T-cell (primary cell): Measurements from ENCODE around the gene QKI. TPM values are rescaled to one million over a fixed set of nuclear protein-coding genes. Genes with fewer than 3 reads are reported as not detected.
A peak's percentile ranks its signal among the peaks of the same experiment; 100 is the strongest.

Experiments used
- ATAC-seq, 4 experiments: fragments of 200-7000 bp in 3 of 4; fragments of 150-1000 bp in 1 of 4; cut with Tn5 transposase; replicated peaks in 1 of 4; 1 replicate in 3 of 4; 2 replicates in 1 of 4; pipeline ENCODE4 v1.10.0; 2021; ENCODE audit warnings: moderate library complexity in 3 of 4, mild to moderate bottlenecking in 2 of 4, moderate number of reproducible peaks in 1 of 4
- CTCF ChIA-PET, 2 donors: fragments of 300-600 bp; sonication (Branson Sonifier 250); formaldehyde crosslinking; loops; one replicate each; lab custom pipeline; 2022; ENCODE audit warnings: antibody characterized with exemption in 2 of 2; lab: Charles Lee
- POLR2A ChIA-PET, 2 donors: fragments of 300-600 bp; sonication (Branson Sonifier 250); formaldehyde crosslinking; loops; one replicate each; lab custom pipeline; 2022; ENCODE audit warnings: antibody characterized with exemption in 2 of 2; lab: Charles Lee
- DNase-seq, 35 experiments: peaks; one replicate each; pipeline versions ENCODE4 v3.0.0 to v3.0.0-alpha.2; 2013 to 2023
- H3K27ac ChIP-seq: one replicate; pipeline ENCODE4 v1.5.1; 2013; ENCODE audit warnings: low read length
- H3K27me3 ChIP-seq, 2 experiments: replicated peaks in 1 of 2; 1 replicate in 1 of 2; 2 replicates in 1 of 2; pipeline versions ENCODE4 v1.6.1 to v1.7.0; 2013; ENCODE audit warnings: low read length in 1 of 2, mixed read lengths in 1 of 2; ENCODE audit not compliant: control insufficient read depth in 2 of 2, insufficient read depth in 2 of 2; ENCODE audit errors: extremely low read depth in 1 of 2
- H3K36me3 ChIP-seq, 2 donors: 1 replicate in 1 of 2; 2 replicates in 1 of 2; pipeline versions ENCODE4 v1.6.1 to v1.7.0; 2013; ENCODE audit warnings: low read length in 1 of 2; ENCODE audit not compliant: control insufficient read depth in 2 of 2, insufficient read depth in 1 of 2; ENCODE audit errors: extremely low read depth in 1 of 2
- H3K4me1 ChIP-seq, 2 experiments: 1 replicate in 1 of 2; 2 replicates in 1 of 2; pipeline versions ENCODE4 v1.6.1 to v1.7.0; 2013; ENCODE audit warnings: low read length in 2 of 2, mixed read lengths in 1 of 2; ENCODE audit not compliant: insufficient read depth in 2 of 2, control insufficient read depth in 1 of 2; ENCODE audit errors: extremely low read depth in 1 of 2
- H3K4me3 ChIP-seq, 2 donors: 1 replicate in 1 of 2; 2 replicates in 1 of 2; pipeline versions ENCODE4 v1.5.1 to v1.7.0; 2013; ENCODE audit warnings: mild to moderate bottlenecking in 2 of 2, low read length in 1 of 2, moderate library complexity in 1 of 2; ENCODE audit not compliant: control insufficient read depth in 1 of 2; ENCODE audit errors: extremely low read depth in 1 of 2
- H3K9me3 ChIP-seq: 2 replicates; pipeline ENCODE4 v1.7.0; 2013
- H3K27ac Mint-ChIP-seq, 2 donors: one replicate each; pipeline ENCODE4 v1.8.0; 2020 to 2021; ENCODE audit warnings: mild to moderate bottlenecking in 2 of 2, mixed read lengths in 2 of 2
- H3K27me3 Mint-ChIP-seq, 2 donors: one replicate each; pipeline ENCODE4 v1.8.0; 2021 to 2022; ENCODE audit warnings: mixed read lengths in 2 of 2
- H3K36me3 Mint-ChIP-seq: one replicate; pipeline ENCODE4 v1.8.0; 2021; ENCODE audit warnings: mixed read lengths
- H3K4me1 Mint-ChIP-seq, 3 donors: one replicate each; pipeline ENCODE4 v1.8.0; 2020 to 2022; ENCODE audit warnings: mixed read lengths in 3 of 3, mild to moderate bottlenecking in 1 of 3
- H3K4me3 Mint-ChIP-seq, 3 donors: one replicate each; pipeline ENCODE4 v1.8.0; 2020 to 2022; ENCODE audit warnings: mild to moderate bottlenecking in 3 of 3, mixed read lengths in 3 of 3, moderate library complexity in 3 of 3
- H3K9me3 Mint-ChIP-seq, 3 donors: one replicate each; pipeline ENCODE4 v1.8.0; 2020 to 2022; ENCODE audit warnings: mixed read lengths in 3 of 3
- WGBS: methylation state at CpG from one replicate; pipeline ENCODE4 v1.1.5; 2013; ENCODE audit warnings: missing lambda C conversion rate; ENCODE audit not compliant: insufficient coverage; 5-methylcytosine and 5-hydroxymethylcytosine counted together
- total RNA-seq, 35 experiments: library from RNA in 6 of 35; stranded (reverse) in 6 of 35; fragments of 120-200 nt in 1 of 35; gene quantifications; one replicate each; pipeline versions ENCODE4 v1.2.1 to v1.2.4 and lab custom pipeline; 2013 to 2026

QKI gene
- total RNA-seq, 5 donors from 2014 or later (not counting 1 experiment from before 2014, with no cell fraction given): 50.2 to 84.3 (median 52.2) TPM

DNA sequence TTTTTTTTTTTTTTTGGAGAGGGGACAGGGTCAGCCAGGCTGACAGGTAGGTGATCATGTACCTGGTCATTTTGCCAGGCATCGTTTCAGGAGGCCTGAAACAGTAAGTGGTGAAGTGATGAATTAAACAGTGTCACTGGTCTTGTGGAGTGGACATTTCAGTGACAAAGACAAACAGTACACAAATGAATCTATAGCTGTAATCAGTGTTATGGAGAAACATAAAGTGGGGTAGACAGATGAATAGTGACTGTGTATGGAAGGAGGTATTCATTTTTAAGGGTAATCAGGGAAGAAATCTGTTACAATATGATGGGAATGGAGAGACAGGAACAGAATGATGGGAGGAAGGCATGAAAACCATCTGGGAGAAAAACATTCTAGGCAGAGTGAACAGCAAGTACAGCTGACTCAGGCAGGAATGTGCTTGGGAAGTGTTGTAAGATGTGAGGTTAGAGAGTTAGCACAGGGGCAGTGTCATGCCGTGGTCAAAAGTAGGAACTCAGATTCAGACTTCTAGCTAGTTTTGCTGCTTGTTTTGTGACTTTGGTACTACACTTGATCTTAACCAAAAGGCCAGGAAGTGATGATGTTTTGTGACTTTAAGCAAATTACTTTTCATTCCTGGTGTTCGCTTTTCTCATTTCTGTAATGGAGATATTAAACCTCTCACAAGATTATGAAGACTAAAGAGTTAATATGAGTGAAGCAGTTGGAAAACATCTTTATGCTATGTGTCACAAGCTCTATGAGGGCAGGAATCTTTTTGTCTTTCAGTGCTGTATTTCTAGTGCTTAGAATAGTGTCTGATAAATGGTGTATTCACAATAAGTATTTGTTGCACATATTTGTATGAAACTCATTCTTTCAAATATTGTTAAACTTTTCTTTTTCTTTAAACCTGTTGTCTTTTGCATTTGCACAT lies 43.4 kb downstream of the QKI start:
- Histone ChIP-seq H3K27ac (peak overlapping the region; percentile 94), H3K4me1 (peaks cover 13 to 33% of the 10 kb centered on the region in 2 experiments), H3K27me3 (no peaks in the 10 kb centered on the region), H3K4me3 (no peak overlapping the region), H3K9me3 (no peaks in the 10 kb centered on the region), H3K36me3 (no peaks in the 10 kb centered on the region)
- H3K27ac Mint-ChIP-seq: peak overlapping the region; percentile 79 to 81
- peaks cover 5% of the 10 kb centered on the region for H3K36me3 Mint-ChIP-seq
- peak overlapping the region in 2 of 3 donors; percentile 13 to 52 for H3K4me3 Mint-ChIP-seq
- no peaks in the 10 kb centered on the region for H3K9me3 Mint-ChIP-seq
- ChIA-PET CTCF (interaction anchor here in 1 of 2 donors (0.6 kb wide), 1 partner anchor 16 kb away, joined by 4 read pairs; no protein-coding TSS in a partner anchor), POLR2A (interaction anchor here (0.6 to 0.8 kb wide), 2 partner anchors 12 to 52 kb away, joined by 3 to 5 read pairs; no protein-coding TSS in a partner anchor)
- DNase-seq: peak in 1 of 35 experiments; percentile 17
- H3K27me3 Mint-ChIP-seq: no peaks in the 10 kb centered on the region
- peak; percentile 17 to 30 (median 24) for ATAC-seq
- WGBS: 52% methylated on average over 2 of the region's 3 CpGs
- peaks cover 67 to 71% (median 69%) of the 10 kb centered on the region in 3 donors for H3K4me1 Mint-ChIP-seq

GRCh38 chr6:163459007-163459406 lies 44.5 kb downstream of the QKI start:
- peak overlapping the region; percentile 96 to 98 for H3K27ac Mint-ChIP-seq
- no peaks in the 10 kb centered on the region for H3K27me3 Mint-ChIP-seq
- CTCF ChIA-PET: no interaction called here
- peak overlapping the region; percentile 94 for H3K27ac ChIP-seq
- peaks cover 69 to 77% (median 72%) of the 10 kb centered on the region in 3 donors for H3K4me1 Mint-ChIP-seq
- POLR2A ChIA-PET: interaction anchor here (0.6 kb wide), 2 partner anchors 11 to 18 kb away, joined by 4 read pairs; no protein-coding TSS in a partner anchor
- ATAC-seq (no peak), DNase-seq (no peak)
- peaks cover 11% of the 10 kb centered on the region for H3K36me3 Mint-ChIP-seq
- no peaks in the 10 kb centered on the region for H3K9me3 ChIP-seq
- H3K9me3 Mint-ChIP-seq: no peaks in the 10 kb centered on the region
- H3K4me3 ChIP-seq: no peak overlapping the region
- WGBS: 94% methylated on average over 2 of the region's 2 CpGs
- peak overlapping the region; percentile 83 to 89 (median 83) for H3K4me3 Mint-ChIP-seq
- H3K27me3 ChIP-seq: no peaks in the 10 kb centered on the region
- no peaks in the 10 kb centered on the region for H3K36me3 ChIP-seq
- peaks cover 13 to 33% of the 10 kb centered on the region in 2 experiments for H3K4me1 ChIP-seq

DNA sequence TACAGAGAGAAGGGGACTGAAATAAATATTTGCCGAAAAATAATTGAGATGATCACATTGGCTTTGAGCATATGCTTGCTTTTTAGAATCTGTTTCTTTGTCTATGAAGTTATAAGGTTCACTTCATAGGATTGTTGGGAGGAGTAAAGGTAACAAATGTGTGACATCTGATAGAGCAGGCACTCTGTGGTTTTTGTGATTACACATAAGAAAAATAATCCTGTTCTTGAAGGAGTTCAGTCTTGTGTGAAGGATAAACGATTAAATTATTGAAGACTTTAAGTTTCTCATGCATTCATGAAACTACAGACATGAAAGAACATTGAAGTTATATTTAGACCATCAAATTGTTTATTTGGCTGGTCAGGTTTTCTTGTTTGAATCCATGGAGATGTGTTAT lies 45.0 kb downstream of the QKI start:
- Histone ChIP-seq H3K27me3 (no peaks in the 10 kb centered on the region), H3K4me3 (no peak overlapping the region), H3K4me1 (peaks cover 13 to 33% of the 10 kb centered on the region in 2 experiments), H3K27ac (peak overlapping the region; percentile 94), H3K9me3 (no peaks in the 10 kb centered on the region), H3K36me3 (no peaks in the 10 kb centered on the region)
- peak in 1 of 35 experiments; percentile 14 for DNase-seq
- Mint-ChIP-seq H3K27me3 (no peaks in the 10 kb centered on the region), H3K27ac (peak overlapping the region; percentile 96 to 98), H3K4me1 (peaks cover 68 to 77% (median 69%) of the 10 kb centered on the region in 3 donors), H3K4me3 (peak overlapping the region; percentile 83 to 89 (median 83)), H3K36me3 (peaks cover 14% of the 10 kb centered on the region), H3K9me3 (no peaks in the 10 kb centered on the region)
- WGBS: 100% methylated on average over 1 of the region's 2 CpGs
- ChIA-PET POLR2A (interaction anchor here in 1 of 2 donors (1.3 kb wide), 1 partner anchor 44 kb away, joined by 4 read pairs; no protein-coding TSS in a partner anchor), CTCF (interaction anchor here in 1 of 2 donors (1.5 kb wide), 1 partner anchor 44 kb away, joined by 9 read pairs; no protein-coding TSS in a partner anchor)
- no peak for ATAC-seq

DNA sequence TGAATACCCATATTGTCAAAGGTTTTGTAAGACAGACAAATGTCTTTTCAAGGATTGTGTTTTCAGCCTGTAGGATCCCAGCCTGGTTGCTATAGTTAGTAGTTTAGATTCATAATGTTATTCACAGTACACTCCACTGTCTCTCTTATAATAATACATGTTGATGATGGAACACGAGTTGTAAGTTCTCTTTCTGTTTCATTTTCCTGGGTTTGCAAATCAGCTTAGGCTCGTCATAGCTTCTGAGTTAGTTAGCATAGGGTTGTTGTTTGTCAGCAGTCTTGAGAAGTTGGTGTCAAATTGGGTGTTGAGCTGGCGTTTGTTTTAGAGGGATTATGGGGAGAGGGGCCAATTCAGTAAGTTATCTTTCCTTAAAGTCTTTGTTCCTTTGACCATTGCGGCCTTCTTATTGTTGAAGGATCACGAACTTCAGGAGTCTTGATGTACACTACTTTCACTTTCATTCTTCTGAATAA lies 45.8 kb downstream of the QKI start:
- Mint-ChIP-seq H3K9me3 (no peaks in the 10 kb centered on the region), H3K36me3 (peaks cover 20% of the 10 kb centered on the region), H3K4me1 (peaks cover 64 to 75% (median 70%) of the 10 kb centered on the region in 3 donors), H3K4me3 (peak overlapping the region; percentile 83 to 89 (median 83)), H3K27me3 (no peaks in the 10 kb centered on the region), H3K27ac (peak overlapping the region; percentile 96 to 98)
- WGBS: 0% methylated on average over 2 of the region's 5 CpGs
- Histone ChIP-seq H3K9me3 (no peaks in the 10 kb centered on the region), H3K4me3 (peak overlapping the region; percentile 41 to 62), H3K27me3 (no peaks in the 10 kb centered on the region), H3K4me1 (peaks cover 13 to 33% of the 10 kb centered on the region in 2 experiments), H3K27ac (peak overlapping the region; percentile 94), H3K36me3 (no peaks in the 10 kb centered on the region)
- peak; percentile 79 to 86 (median 81) for ATAC-seq
- POLR2A ChIA-PET: interaction anchor here in 1 of 2 donors (0.7 to 1.3 kb wide), 4 partner anchors 13 to 45 kb away, joined by 3 to 8 read pairs (median 4); no protein-coding TSS in a partner anchor
- DNase-seq: peak in 20 of 35 experiments; percentile 1 to 66 (median 8)
- CTCF ChIA-PET: interaction anchor here (0.6 to 1.5 kb wide), 6 partner anchors 10 to 690 kb away, joined by 3 to 9 read pairs (median 4); no protein-coding TSS in a partner anchor

DNA sequence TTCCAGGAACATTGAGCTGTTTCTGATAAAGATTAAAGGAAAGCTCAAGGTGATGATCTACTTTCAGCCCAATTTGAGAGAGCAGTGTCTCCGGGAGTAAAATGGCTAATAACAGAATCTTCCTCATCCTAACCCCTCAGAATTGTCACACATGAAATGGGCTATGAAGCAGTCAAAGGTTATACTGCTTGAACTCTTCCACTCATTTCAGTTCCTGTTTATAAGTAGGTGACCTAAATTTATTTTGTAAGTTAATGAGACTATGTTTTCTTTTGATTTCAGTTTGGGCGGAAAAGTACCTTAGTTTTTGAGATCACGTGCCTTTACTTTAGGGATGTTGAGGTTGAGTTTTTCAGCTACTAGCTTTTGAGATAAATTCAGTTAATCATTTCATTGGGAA lies 47.2 kb downstream of the QKI start:
- ChIA-PET POLR2A (interaction anchor here (0.5 to 0.6 kb wide), 2 partner anchors 10 to 39 kb away, joined by 3 to 4 read pairs; no protein-coding TSS in a partner anchor), CTCF (interaction anchor here (0.5 to 1.3 kb wide), 2 partner anchors 43 to 47 kb away, joined by 4 read pairs; no protein-coding TSS in a partner anchor)
- 60% methylated on average over 1 of the region's 3 CpGs for WGBS
- Mint-ChIP-seq H3K4me3 (peak overlapping the region; percentile 43 to 83 (median 63)), H3K27me3 (no peaks in the 10 kb centered on the region), H3K9me3 (no peaks in the 10 kb centered on the region), H3K4me1 (peaks cover 52 to 70% (median 61%) of the 10 kb centered on the region in 3 donors), H3K27ac (peak overlapping the region; percentile 74 to 98), H3K36me3 (peaks cover 21% of the 10 kb centered on the region)
- peak in 1 of 35 experiments; percentile 30 for DNase-seq
- no peak for ATAC-seq
- H3K4me3 ChIP-seq: no peak overlapping the region
- H3K27me3 ChIP-seq: no peaks in the 10 kb centered on the region
- peaks cover 13 to 32% of the 10 kb centered on the region in 2 experiments for H3K4me1 ChIP-seq
- H3K36me3 ChIP-seq: no peaks in the 10 kb centered on the region
- no peaks in the 10 kb centered on the region for H3K9me3 ChIP-seq
- peak overlapping the region; percentile 94 for H3K27ac ChIP-seq

- ATAC-seq: no peak
- no peaks in the 10 kb centered on the region for H3K27me3 Mint-ChIP-seq
- no peak overlapping the region for H3K4me3 Mint-ChIP-seq
- Histone ChIP-seq H3K27me3 (no peaks in the 10 kb centered on the region), H3K36me3 (no peaks in the 10 kb centered on the region), H3K4me1 (peaks cover 7 to 25% of the 10 kb centered on the region in 2 experiments), H3K4me3 (no peak overlapping the region), H3K27ac (no peak overlapping the region), H3K9me3 (no peaks in the 10 kb centered on the region)
- DNase-seq: no peak
- H3K36me3 Mint-ChIP-seq: peaks cover 26% of the 10 kb centered on the region
- CTCF ChIA-PET: no interaction called here
- no CpG with 5 or more reads among the region's 5 CpGs for WGBS
- H3K9me3 Mint-ChIP-seq: no peaks in the 10 kb centered on the region
- H3K4me1 Mint-ChIP-seq: peaks cover 45 to 60% (median 46%) of the 10 kb centered on the region in 3 donors
- H3K27ac Mint-ChIP-seq: peak overlapping the region in 1 of 2 donors; percentile 36
- POLR2A ChIA-PET: no interaction called here
Observed at GRCh38 chr6:163463180-163463579, 48.7 kb downstream of the QKI start.
